MCF 10A (cell line): ENCODE measurements around the gene USP54. TPM values are rescaled to one million over a fixed set of nuclear protein-coding genes. Genes with fewer than 3 reads are reported as not detected.

ENCODE experiments used
- Bru-seq: library from RNA; stranded (reverse); fragments of 400-500 nt; gene quantifications from one replicate; lab custom pipeline; 2021; lab: Mats Ljungman, UMichigan
- BruChase-seq, 2 experiments: library from RNA; stranded (reverse); fragments of 400-500 nt; gene quantifications; one replicate each; lab custom pipeline; 2021; lab: Mats Ljungman, UMichigan
- BruUV-seq: library from RNA; stranded (reverse); fragments of 400-500 nt; replicated peaks from 2 replicates; lab custom pipeline; 2021; lab: Mats Ljungman, UMichigan
- CTCF ChIA-PET: fragments of 300-600 bp; sonication (Branson Sonifier 250); formaldehyde crosslinking; extraction: SDS; loops from one replicate; lab custom pipeline; 2021; ENCODE audit warnings: antibody characterized with exemption, inconsistent platforms; lab: Yijun Ruan, JAX
- POLR2A ChIA-PET: fragments of 300-600, 350-650 bp; sonication (Branson Sonifier 250); formaldehyde crosslinking; extraction: SDS; loops from one replicate; lab custom pipeline; 2020; ENCODE audit warnings: antibody characterized with exemption, inconsistent platforms; lab: Yijun Ruan, JAX
- DNase-seq: peaks from one replicate; pipeline ENCODE4 v3.0.0-alpha.2; 2018; ENCODE audit not compliant: unreplicated experiment
- H3K27ac Mint-ChIP-seq: one replicate; pipeline ENCODE4 v1.8.0; 2022; ENCODE audit warnings: mild to moderate bottlenecking, low read depth, mixed read lengths; ENCODE audit not compliant: unreplicated experiment
- H3K27me3 Mint-ChIP-seq: one replicate; pipeline ENCODE4 v1.8.0; 2022; ENCODE audit warnings: mixed read lengths; ENCODE audit not compliant: insufficient read depth, unreplicated experiment
- H3K36me3 Mint-ChIP-seq: one replicate; pipeline ENCODE4 v1.8.0; 2022; ENCODE audit warnings: mild to moderate bottlenecking, moderate library complexity, mixed read lengths; ENCODE audit not compliant: insufficient read depth, unreplicated experiment
- H3K4me1 Mint-ChIP-seq: one replicate; pipeline ENCODE4 v1.8.0; 2022; ENCODE audit warnings: mixed read lengths; ENCODE audit not compliant: insufficient read depth, unreplicated experiment
- H3K4me3 Mint-ChIP-seq: one replicate; pipeline ENCODE4 v1.8.0; 2022; ENCODE audit warnings: mild to moderate bottlenecking, moderate library complexity, mixed read lengths; ENCODE audit not compliant: unreplicated experiment
- H3K9me3 Mint-ChIP-seq: one replicate; pipeline ENCODE4 v1.8.0; 2022; ENCODE audit warnings: mixed read lengths; ENCODE audit not compliant: unreplicated experiment
- CTCF ChIP-seq: fragments of 200-600 bp; IDR thresholded peaks from one replicate; pipeline ENCODE4 v1.8.0; 2022; ENCODE audit warnings: antibody characterized with exemption, mild to moderate bottlenecking; ENCODE audit not compliant: unreplicated experiment
- intact Hi-C: fragments of 100-400 bp; cut with micrococcal nuclease; formaldehyde crosslinking; loops from 2 replicates; pipeline ENCODE4 v1.14.1; 2022
- long read RNA-seq: library from polyadenylated mRNA; stranded (forward); transcript quantifications from one replicate; pipeline ENCODE4 v2.0.0, GENCODE V29; 2022
- total RNA-seq: library from RNA; stranded (reverse); gene quantifications from 2 replicates; pipeline ENCODE4 v1.2.3, GENCODE V29; 2022

The USP54 gene, protein sequence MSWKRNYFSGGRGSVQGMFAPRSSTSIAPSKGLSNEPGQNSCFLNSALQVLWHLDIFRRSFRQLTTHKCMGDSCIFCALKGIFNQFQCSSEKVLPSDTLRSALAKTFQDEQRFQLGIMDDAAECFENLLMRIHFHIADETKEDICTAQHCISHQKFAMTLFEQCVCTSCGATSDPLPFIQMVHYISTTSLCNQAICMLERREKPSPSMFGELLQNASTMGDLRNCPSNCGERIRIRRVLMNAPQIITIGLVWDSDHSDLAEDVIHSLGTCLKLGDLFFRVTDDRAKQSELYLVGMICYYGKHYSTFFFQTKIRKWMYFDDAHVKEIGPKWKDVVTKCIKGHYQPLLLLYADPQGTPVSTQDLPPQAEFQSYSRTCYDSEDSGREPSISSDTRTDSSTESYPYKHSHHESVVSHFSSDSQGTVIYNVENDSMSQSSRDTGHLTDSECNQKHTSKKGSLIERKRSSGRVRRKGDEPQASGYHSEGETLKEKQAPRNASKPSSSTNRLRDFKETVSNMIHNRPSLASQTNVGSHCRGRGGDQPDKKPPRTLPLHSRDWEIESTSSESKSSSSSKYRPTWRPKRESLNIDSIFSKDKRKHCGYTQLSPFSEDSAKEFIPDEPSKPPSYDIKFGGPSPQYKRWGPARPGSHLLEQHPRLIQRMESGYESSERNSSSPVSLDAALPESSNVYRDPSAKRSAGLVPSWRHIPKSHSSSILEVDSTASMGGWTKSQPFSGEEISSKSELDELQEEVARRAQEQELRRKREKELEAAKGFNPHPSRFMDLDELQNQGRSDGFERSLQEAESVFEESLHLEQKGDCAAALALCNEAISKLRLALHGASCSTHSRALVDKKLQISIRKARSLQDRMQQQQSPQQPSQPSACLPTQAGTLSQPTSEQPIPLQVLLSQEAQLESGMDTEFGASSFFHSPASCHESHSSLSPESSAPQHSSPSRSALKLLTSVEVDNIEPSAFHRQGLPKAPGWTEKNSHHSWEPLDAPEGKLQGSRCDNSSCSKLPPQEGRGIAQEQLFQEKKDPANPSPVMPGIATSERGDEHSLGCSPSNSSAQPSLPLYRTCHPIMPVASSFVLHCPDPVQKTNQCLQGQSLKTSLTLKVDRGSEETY (N-terminal part only)
- total RNA-seq (19.6 and 21.4 TPM in 2 replicates), Bru-seq, nascent RNA (percentile 57 among the genes with signal in this experiment), BruChase-seq, experiment 1, labeled RNA remaining after a 6-hour chase (percentile 62 among the genes with signal in this experiment), BruChase-seq, experiment 2, labeled RNA remaining after a 2-hour chase (percentile 60 among the genes with signal in this experiment)
- long read RNA-seq, partial matches to known transcripts = 3 of 9 reads
- long read RNA-seq, other reads (novel, unspliced or antisense) = 6 of 9 reads

DNA sequence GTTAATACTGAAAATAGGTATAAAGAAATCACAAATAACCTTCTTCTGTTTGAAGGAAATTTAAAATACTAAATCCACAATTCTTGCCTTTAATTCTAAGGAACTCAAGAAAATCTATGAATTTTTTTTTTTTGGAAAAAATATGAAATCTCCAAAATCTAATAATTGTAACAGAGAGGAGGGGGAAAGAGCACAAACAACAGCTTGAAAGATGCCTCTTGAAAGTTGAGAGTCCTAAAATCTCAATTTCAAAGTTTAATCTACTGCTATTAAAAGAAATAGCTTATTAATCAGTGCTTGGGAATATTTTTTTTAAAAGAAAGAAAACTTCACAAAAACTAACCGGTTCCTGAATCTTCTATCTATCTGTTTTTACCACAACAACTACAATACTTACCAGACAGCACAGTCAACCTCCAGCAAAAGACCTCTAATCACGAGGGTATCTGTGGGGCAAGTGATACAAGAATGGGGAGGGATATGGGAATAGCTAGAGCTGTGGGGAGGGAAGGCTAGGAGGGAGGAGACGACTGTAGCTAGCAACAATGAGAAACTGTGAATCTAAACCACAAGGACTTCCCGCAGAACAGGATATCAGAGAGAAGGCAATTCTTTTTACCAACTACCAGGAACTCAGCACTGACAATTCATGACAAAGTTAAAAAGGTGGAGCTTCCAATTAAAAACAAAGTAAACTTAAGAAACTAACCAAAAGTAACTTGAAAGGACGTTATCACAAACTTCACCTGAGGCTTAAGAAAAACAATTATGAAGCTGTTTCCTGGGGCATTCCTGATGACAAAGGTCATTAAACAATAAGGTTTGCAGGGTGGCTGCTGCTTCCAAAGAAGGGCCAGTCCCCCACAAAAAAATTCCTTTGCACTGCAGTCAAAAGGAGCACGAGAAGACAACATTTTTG is at the start of gene USP54:
Gene USP54, minus strand, starts transcription at position 462 of the 919 bp plus-strand sequence. CDS start 15,684 bp downstream, outside the sequence.
- intact Hi-C loops = no loop called here
- peak within 1 kb of the TSS; percentile 92 for H3K27ac Mint-ChIP-seq
- POLR2A ChIA-PET = interaction anchor here (0.5 to 3.4 kb wide), 13 partner anchors 10 to 494 kb away, joined by 3 to 32 read pairs (median 4); partner anchors contain the start of genes DNAJC9, MRPS16 and PPP3CB
- DNase-seq = peak; percentile 26
- H3K4me3 Mint-ChIP-seq = peak within 1 kb of the TSS; percentile 51
- CTCF ChIA-PET = interaction anchor here (0.5 to 2.2 kb wide), 3 partner anchors 10 to 62 kb away, joined by 4 to 8 read pairs (median 6); no protein-coding TSS in a partner anchor
- H3K36me3 Mint-ChIP-seq = no peaks in the 10 kb centered on the region
- H3K9me3 Mint-ChIP-seq = no peaks in the 10 kb centered on the region
- H3K27me3 Mint-ChIP-seq = no peaks in the 10 kb centered on the region
- no TSS peak for BruUV-seq
- H3K4me1 Mint-ChIP-seq = peaks cover 28% of the 10 kb centered on the region
- TF ChIP-seq CTCF = no peak

- no peak for TF ChIP-seq CTCF
- DNase-seq = no peak
- Mint-ChIP-seq H3K9me3 (no peaks in the 10 kb centered on the region), H3K36me3 (no peaks in the 10 kb centered on the region), H3K4me3 (no peak overlapping the region), H3K27me3 (peaks cover 10% of the 10 kb centered on the region), H3K4me1 (peaks cover 7% of the 10 kb centered on the region), H3K27ac (no peak overlapping the region)
- POLR2A ChIA-PET = interaction anchor here (1.0 kb wide), 1 partner anchor 124 kb away, joined by 3 read pairs; no protein-coding TSS in a partner anchor
- CTCF ChIA-PET = interaction anchor here (16.0 kb wide), 1 partner anchor 109 kb away, joined by 222 read pairs; no protein-coding TSS in a partner anchor
- no TSS peak for BruUV-seq
- intact Hi-C loops = no loop called here
Measured at GRCh38 chr10:73639286-73639685, 48.1 kb upstream of the USP54 start.

DNA sequence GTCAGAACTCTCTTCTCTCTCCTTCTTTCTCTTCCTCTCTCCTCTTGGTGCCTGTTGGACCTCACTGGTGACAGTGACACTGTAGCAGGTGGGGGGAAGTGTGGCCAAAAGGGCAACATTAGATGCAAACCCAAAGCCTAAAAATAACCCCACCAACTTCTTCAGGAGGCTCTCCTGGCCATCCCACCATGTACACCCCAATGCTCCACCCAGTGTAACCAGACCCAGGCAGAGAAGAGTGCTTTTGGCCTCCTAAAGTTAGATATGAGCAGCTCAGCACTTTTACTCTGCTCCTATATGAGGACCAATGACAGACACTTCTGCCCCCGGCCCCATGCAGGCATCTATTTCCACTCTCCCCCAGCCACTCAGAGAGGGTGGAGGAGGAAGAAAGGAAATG is 44.6 kb upstream of the USP54 start:
- CTCF ChIA-PET = interaction anchor here (0.5 to 16.0 kb wide), 3 partner anchors 8 to 142 kb away, joined by 3 to 222 read pairs (median 3); no protein-coding TSS in a partner anchor
- H3K4me1 Mint-ChIP-seq = no peaks in the 10 kb centered on the region
- intact Hi-C loops = no loop called here
- H3K4me3 Mint-ChIP-seq = no peak overlapping the region
- no peaks in the 10 kb centered on the region for H3K9me3 Mint-ChIP-seq
- TF ChIP-seq CTCF = no peak
- H3K36me3 Mint-ChIP-seq = no peaks in the 10 kb centered on the region
- BruUV-seq = no TSS peak
- peaks cover 10% of the 10 kb centered on the region for H3K27me3 Mint-ChIP-seq
- H3K27ac Mint-ChIP-seq = no peak overlapping the region
- POLR2A ChIA-PET = no interaction called here
- DNase-seq = no peak
